GM19043 (cell line): ENCODE results near the gene KRT5.

Source experiments
- ATAC-seq: cut with Tn5 transposase; IDR thresholded peaks from one replicate; pipeline ENCODE4 v1.9.1; 2021; ENCODE audit warnings: low read depth; ENCODE audit not compliant: unreplicated experiment

The KRT5 gene

GRCh38 chr12:52539083-52539820 lies 19.1 kb upstream of the KRT5 start:
- no peak for ATAC-seq

- no peak for ATAC-seq
Observed at GRCh38 chr12:52537101-52537500, 16.9 kb upstream of the KRT5 start.

- no peak for ATAC-seq
Observed at GRCh38 chr12:52535574-52535973, 15.4 kb upstream of the KRT5 start.

- ATAC-seq, result no peak
Observed at GRCh38 chr12:52534482-52534881, 14.3 kb upstream of the KRT5 start.

GRCh38 chr12:52533686-52534470 lies 13.7 kb upstream of the KRT5 start:
- no peak for ATAC-seq

GRCh38 chr12:52532636-52533035 lies 12.4 kb upstream of the KRT5 start:
- no peak for ATAC-seq

GRCh38 chr12:52531566-52532300 lies 11.5 kb upstream of the KRT5 start:
- no peak for ATAC-seq

- no peak for ATAC-seq
Observed at GRCh38 chr12:52530905-52531304, 10.7 kb upstream of the KRT5 start.

- ATAC-seq, result no peak
Observed at GRCh38 chr12:52530366-52530765, 10.2 kb upstream of the KRT5 start.

- no peak for ATAC-seq
Observed at GRCh38 chr12:52529846-52530245, 9.7 kb upstream of the KRT5 start.

GRCh38 chr12:52529417-52529816 lies 9.2 kb upstream of the KRT5 start:
- ATAC-seq, result no peak

- no peak for ATAC-seq
Observed at GRCh38 chr12:52528641-52529143, 8.5 kb upstream of the KRT5 start.

- no peak for ATAC-seq
Observed at GRCh38 chr12:52527121-52527800, 7.1 kb upstream of the KRT5 start.

- ATAC-seq, result no peak
Observed at GRCh38 chr12:52526511-52526951, 6.3 kb upstream of the KRT5 start.

GRCh38 chr12:52525661-52526499 lies 5.7 kb upstream of the KRT5 start:
- no peak for ATAC-seq

GRCh38 chr12:52524898-52525591 lies 4.9 kb upstream of the KRT5 start:
- ATAC-seq, result no peak

GRCh38 chr12:52524241-52524897 lies 4.2 kb upstream of the KRT5 start:
- ATAC-seq, result no peak

- ATAC-seq, result no peak
Observed at GRCh38 chr12:52523824-52524223, 3.6 kb upstream of the KRT5 start.
